SK-MEL-5 (cell line): ENCODE measurements around the gene PYM1. TPM values are rescaled to one million over a fixed set of nuclear protein-coding genes. Genes with fewer than 3 reads are reported as not detected.
"Not testable (repeated sequence)": the region's sequence is repeated elsewhere in the genome, so short reads cannot be mapped to it uniquely, and the experiment has no call there.

Experiments
- DNase-seq: peaks from one replicate; pipeline ENCODE4 v3.0.0-alpha.2; 2016; ENCODE audit warnings: low read depth, low spot score
- in situ Hi-C: cut with HindIII; loops from 2 replicates; pipeline ENCODE4 v1.10.0; 2016; ENCODE audit warnings: low sequenced_read_pairs, high pct_unique_total_duplicates, low pct_unique_long_range_greater_than_20kb
- total RNA-seq: library from RNA; depleted of rRNA; stranded (reverse); fragments of >200 nt; shearing (Covaris generic); gene quantifications from 2 replicates; pipeline ENCODE4 v1.2.3, GENCODE V29; 2014; rRNA removed

PYM1 gene
- total RNA-seq, 1 experiment from 2014 or later: 29.2 TPM

GRCh38 chr12:55866454-55867004 lies 61.2 kb downstream of the PYM1 start:
- in situ Hi-C loops: not testable (repeated sequence)

GRCh38 chr12:55865327-55865726 lies 62.4 kb downstream of the PYM1 start:
- in situ Hi-C loops: no loop called here
- no peak for DNase-seq

More at GRCh38 chr12:55866454-55867004, 61.2 kb downstream of the PYM1 start:
- DNase-seq: not testable (repeated sequence)

- DNase-seq, in situ Hi-C loops: not testable (repeated sequence)
These were observed 64.8 kb downstream of the PYM1 start for GRCh38 chr12:55862931-55863330.

DNA sequence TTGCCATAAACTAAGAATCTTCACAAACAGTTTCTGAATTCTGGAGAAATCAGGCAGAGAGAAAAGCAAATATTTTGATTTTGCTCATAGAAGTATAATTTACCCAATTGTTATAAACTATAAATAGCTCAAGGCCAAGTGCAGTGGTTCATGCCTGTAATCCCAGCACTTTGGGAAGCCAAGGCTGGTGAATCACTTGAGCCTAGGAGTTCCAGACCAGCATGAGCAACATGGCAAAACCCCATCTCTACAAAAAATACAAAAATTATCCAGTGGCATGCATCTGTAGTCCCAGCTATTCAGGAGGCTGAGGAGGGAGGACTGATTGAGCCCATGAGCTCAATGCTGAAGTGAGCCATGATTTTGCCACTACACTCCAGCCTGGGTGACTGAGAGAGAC lies 65.4 kb downstream of the PYM1 start:
- in situ Hi-C loops: no loop called here
- no peak for DNase-seq

- DNase-seq: no peak
- in situ Hi-C loops: no loop called here
These were observed 65.8 kb downstream of the PYM1 start for GRCh38 chr12:55861871-55862270.

DNA sequence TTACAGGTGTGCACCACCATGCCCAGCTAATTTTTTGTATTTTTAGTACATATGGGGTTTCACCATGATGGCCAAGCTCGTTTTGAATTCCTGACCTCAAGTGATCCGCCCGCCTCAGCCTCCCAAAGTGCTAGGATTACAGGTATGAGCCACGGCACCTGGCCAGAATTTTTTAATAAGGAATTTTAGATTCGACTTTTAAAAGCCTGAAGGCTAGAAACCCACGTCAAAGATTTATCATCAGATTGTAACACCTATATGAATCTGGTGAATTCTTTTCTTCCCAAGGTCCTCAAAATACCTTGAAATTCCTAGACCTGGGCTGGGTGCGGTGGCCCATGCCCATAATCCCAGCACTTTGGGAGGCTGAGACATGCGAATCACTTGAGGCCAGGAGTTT lies 66.3 kb downstream of the PYM1 start:
- no peak for DNase-seq
- in situ Hi-C loops: no loop called here

- DNase-seq: no peak
- in situ Hi-C loops: no loop called here
These were observed 75.0 kb downstream of the PYM1 start for GRCh38 chr12:55852740-55853139.

Other genes starting within 250 kb of the PYM1 start
- gene ITGA7, start 220.0 kb downstream of the PYM1 start, total RNA-seq: 60.5 and 65.4 TPM in 2 replicates
- gene BLOC1S1, start 211.8 kb downstream of the PYM1 start, total RNA-seq: 119 and 124 TPM in 2 replicates
- 2.3 and 3.0 TPM in 2 replicates for gene RDH5, start 207.5 kb downstream of the PYM1 start, total RNA-seq
- gene CD63, start 198.9 kb downstream of the PYM1 start, total RNA-seq: 3,613 and 3,895 TPM in 2 replicates
- 12.1 and 15.0 TPM in 2 replicates for gene GDF11, start 184.8 kb downstream of the PYM1 start, total RNA-seq
- 60.0 and 69.4 TPM in 2 replicates for gene SARNP, start 110.2 kb downstream of the PYM1 start, total RNA-seq
- gene ORMDL2, start 109.9 kb downstream of the PYM1 start, total RNA-seq: 51.7 and 52.2 TPM in 2 replicates
- gene DNAJC14, start 98.3 kb downstream of the PYM1 start, total RNA-seq: 51.4 and 51.9 TPM in 2 replicates
- not detected in 2 replicates for gene MMP19, start 85.0 kb downstream of the PYM1 start, total RNA-seq
- 5.7 and 6.9 TPM in 2 replicates for gene DGKA, start 3.3 kb upstream of the PYM1 start, total RNA-seq
- gene PMEL, start 38.1 kb upstream of the PYM1 start, total RNA-seq: 10,199 and 10,765 TPM in 2 replicates
- 896 and 917 TPM in 2 replicates for gene CDK2, start 38.9 kb upstream of the PYM1 start, total RNA-seq
- gene RAB5B, start 46.2 kb upstream of the PYM1 start, total RNA-seq: 169 and 175 TPM in 2 replicates
- gene SUOX, start 69.4 kb upstream of the PYM1 start, total RNA-seq: 11.2 and 16.1 TPM in 2 replicates
- gene IKZF4, start 93.1 kb upstream of the PYM1 start, total RNA-seq: 0.79 and 1.1 TPM in 2 replicates
- gene RPS26, start 114.0 kb upstream of the PYM1 start, total RNA-seq: 372 and 394 TPM in 2 replicates
- 114 and 125 TPM in 2 replicates for gene ERBB3, start 152.3 kb upstream of the PYM1 start, total RNA-seq
- gene PA2G4, start 176.7 kb upstream of the PYM1 start, total RNA-seq: 473 and 487 TPM in 2 replicates
- gene RPL41, start 188.7 kb upstream of the PYM1 start, total RNA-seq: 5,360 and 5,858 TPM in 2 replicates
- 5.6 and 7.3 TPM in 2 replicates for gene ZC3H10, start 190.4 kb upstream of the PYM1 start, total RNA-seq
- 90.9 and 100 TPM in 2 replicates for gene ESYT1, start 200.4 kb upstream of the PYM1 start, total RNA-seq
- 63.2 and 66.0 TPM in 2 replicates for gene MYL6B, start 224.7 kb upstream of the PYM1 start, total RNA-seq
- 483 and 574 TPM in 2 replicates for gene MYL6, start 230.5 kb upstream of the PYM1 start, total RNA-seq